CD4-positive, alpha-beta T cell treated with Interleukin-12 subunit alpha and Interleukin-12 subunit beta, for 1 hour (primary cell): Measurements from ENCODE around the gene MMP23B.
A peak's percentile ranks its signal among the peaks of the same experiment; 100 is the strongest.
"Not testable (repeated sequence)": the region's sequence is repeated elsewhere in the genome, so short reads cannot be mapped to it uniquely, and the experiment has no call there.

Experiments
- DNase-seq: peaks from one replicate; pipeline ENCODE4 v3.0.0-alpha.2; 2020

MMP23B gene

GRCh38 chr1:1631782-1632420 is at the start of gene MMP23B:
Gene MMP23B (plus strand): TSS chr1:1632173. CDS start chr1:1632219, 46 bp downstream.
- no peak for DNase-seq

- DNase-seq, result no peak
These were observed 49.2 kb upstream of the MMP23B start for GRCh38 chr1:1582585-1583346.

- DNase-seq, result no peak
These were observed 48.5 kb upstream of the MMP23B start for GRCh38 chr1:1583347-1584010.

- DNase-seq, result no peak
These were observed 40.5 kb upstream of the MMP23B start for GRCh38 chr1:1591452-1591851.

GRCh38 chr1:1593834-1594601 is 38.0 kb upstream of the MMP23B start:
- DNase-seq, result no peak

- DNase-seq, result no peak
These were observed 37.2 kb upstream of the MMP23B start for GRCh38 chr1:1594602-1595260.

GRCh38 chr1:1595341-1595740 is 36.6 kb upstream of the MMP23B start:
- not testable (repeated sequence) for DNase-seq

GRCh38 chr1:1596493-1597274 is 35.3 kb upstream of the MMP23B start:
- no peak for DNase-seq

GRCh38 chr1:1597275-1597930 is 34.6 kb upstream of the MMP23B start:
- DNase-seq, result no peak

GRCh38 chr1:1598051-1598719 is 33.8 kb upstream of the MMP23B start:
- DNase-seq, result no peak

- DNase-seq, result no peak
These were observed 33.3 kb upstream of the MMP23B start for GRCh38 chr1:1598720-1599029.

- DNase-seq, result peak; percentile 42
These were observed 32.7 kb upstream of the MMP23B start for GRCh38 chr1:1599030-1599934.

- DNase-seq, result no peak
These were observed 31.8 kb upstream of the MMP23B start, which contains the start of gene FNDC10 for GRCh38 chr1:1599935-1600860. Gene FNDC10 (minus strand): TSS chr1:1600135. CDS start chr1:1600015, 120 bp downstream.

- DNase-seq, result no peak
These were observed 31.0 kb upstream of the MMP23B start for GRCh38 chr1:1600861-1601563.

GRCh38 chr1:1601564-1602303 is 30.2 kb upstream of the MMP23B start:
- no peak for DNase-seq

- no peak for DNase-seq
These were observed 29.5 kb upstream of the MMP23B start for GRCh38 chr1:1602304-1602967.
